Measurements from ENCODE around the gene GAL3ST1. TPM values are rescaled to one million over a fixed set of nuclear protein-coding genes. Genes with fewer than 3 reads are reported as not detected.
"Not testable (repeated sequence)": the region's sequence is repeated elsewhere in the genome, so short reads cannot be mapped to it uniquely, and the experiment has no call there.

GAL3ST1 gene
- total RNA-seq, 1 donor, result not detected

DNA sequence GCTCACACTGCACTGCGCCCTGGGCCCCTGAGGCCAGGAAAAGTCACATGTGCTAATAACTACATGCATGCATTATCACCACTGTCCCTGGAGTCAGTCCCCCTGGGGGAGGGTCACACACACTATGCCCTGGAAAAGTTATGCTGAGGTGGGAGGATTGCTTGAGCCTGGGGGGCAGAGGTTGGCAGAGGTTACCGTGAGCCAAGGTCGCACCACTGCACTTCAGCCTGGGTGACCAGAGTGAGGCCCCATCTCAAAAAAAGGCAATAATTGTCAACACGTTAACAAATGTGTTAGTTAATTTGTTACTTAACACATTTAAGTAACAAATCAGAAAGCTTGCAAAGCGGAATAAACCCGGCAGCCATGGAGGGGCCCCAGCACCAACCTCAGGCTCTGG, 14.6 kb downstream of the GAL3ST1 start:
- no peak for DNase-seq (ENCODE audit: low read depth)
- no peak overlapping the region for H3K4me3 ChIP-seq (ENCODE audit: low read depth, low read length)
- TF ChIP-seq, protein P1, sequence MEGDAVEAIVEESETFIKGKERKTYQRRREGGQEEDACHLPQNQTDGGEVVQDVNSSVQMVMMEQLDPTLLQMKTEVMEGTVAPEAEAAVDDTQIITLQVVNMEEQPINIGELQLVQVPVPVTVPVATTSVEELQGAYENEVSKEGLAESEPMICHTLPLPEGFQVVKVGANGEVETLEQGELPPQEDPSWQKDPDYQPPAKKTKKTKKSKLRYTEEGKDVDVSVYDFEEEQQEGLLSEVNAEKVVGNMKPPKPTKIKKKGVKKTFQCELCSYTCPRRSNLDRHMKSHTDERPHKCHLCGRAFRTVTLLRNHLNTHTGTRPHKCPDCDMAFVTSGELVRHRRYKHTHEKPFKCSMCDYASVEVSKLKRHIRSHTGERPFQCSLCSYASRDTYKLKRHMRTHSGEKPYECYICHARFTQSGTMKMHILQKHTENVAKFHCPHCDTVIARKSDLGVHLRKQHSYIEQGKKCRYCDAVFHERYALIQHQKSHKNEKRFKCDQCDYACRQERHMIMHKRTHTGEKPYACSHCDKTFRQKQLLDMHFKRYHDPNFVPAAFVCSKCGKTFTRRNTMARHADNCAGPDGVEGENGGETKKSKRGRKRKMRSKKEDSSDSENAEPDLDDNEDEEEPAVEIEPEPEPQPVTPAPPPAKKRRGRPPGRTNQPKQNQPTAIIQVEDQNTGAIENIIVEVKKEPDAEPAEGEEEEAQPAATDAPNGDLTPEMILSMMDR (IDR thresholded peaks at IDR 0.05; ENCODE audit: insufficient read depth, low read depth, low read length), result no peak

DNA sequence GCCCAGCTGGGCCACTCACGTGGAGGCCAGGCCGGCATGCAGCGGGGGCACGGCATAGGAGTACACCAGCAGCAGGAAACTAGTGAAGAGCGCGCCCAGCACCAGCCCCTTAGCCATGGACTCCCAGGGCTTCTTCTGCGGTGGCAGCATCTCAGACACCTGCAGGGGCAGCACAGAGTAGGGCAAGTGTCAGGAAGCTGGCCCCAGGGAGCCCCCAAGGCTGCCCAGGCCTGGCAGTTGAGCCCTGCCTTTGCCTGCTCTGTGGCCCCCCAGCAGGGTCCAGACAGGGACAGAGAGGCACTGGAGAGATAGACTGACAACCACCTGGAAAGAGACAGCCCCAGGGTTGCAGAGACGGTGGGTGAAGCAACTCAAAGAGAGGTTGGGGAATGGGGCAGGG, 17.2 kb downstream of the GAL3ST1 start:
- no peak overlapping the region for H3K4me3 ChIP-seq (ENCODE audit: low read depth, low read length)
- no peak for DNase-seq (ENCODE audit: low read depth)
- TF ChIP-seq, protein P1 (IDR thresholded peaks at IDR 0.05; ENCODE audit: insufficient read depth, low read depth, low read length), result no peak

DNA sequence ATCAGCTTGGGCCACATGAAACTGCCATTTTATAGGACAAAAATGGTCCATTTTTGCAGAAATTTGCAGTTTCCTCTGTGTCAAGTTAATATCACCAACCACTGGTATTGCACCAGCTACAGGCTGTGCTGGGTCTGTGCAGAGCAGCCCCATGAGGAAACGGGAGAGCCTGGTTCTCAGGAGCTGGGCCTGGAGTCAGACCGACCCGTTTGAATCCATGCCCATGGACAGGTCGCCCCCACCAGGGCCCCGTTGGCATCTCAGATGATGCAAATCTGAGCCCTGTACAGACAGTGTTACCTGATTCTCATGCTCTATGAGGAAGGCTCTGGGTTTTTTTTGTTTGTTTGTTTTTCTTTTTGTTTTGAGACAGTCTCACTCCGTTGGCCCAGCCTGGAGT, 18.1 kb downstream of the GAL3ST1 start:
- TF ChIP-seq, protein P1 (IDR thresholded peaks at IDR 0.05; ENCODE audit: insufficient read depth, low read depth, low read length), result no peak
- no peak overlapping the region for H3K4me3 ChIP-seq (ENCODE audit: low read depth, low read length)
- no peak for DNase-seq (ENCODE audit: low read depth)

DNA sequence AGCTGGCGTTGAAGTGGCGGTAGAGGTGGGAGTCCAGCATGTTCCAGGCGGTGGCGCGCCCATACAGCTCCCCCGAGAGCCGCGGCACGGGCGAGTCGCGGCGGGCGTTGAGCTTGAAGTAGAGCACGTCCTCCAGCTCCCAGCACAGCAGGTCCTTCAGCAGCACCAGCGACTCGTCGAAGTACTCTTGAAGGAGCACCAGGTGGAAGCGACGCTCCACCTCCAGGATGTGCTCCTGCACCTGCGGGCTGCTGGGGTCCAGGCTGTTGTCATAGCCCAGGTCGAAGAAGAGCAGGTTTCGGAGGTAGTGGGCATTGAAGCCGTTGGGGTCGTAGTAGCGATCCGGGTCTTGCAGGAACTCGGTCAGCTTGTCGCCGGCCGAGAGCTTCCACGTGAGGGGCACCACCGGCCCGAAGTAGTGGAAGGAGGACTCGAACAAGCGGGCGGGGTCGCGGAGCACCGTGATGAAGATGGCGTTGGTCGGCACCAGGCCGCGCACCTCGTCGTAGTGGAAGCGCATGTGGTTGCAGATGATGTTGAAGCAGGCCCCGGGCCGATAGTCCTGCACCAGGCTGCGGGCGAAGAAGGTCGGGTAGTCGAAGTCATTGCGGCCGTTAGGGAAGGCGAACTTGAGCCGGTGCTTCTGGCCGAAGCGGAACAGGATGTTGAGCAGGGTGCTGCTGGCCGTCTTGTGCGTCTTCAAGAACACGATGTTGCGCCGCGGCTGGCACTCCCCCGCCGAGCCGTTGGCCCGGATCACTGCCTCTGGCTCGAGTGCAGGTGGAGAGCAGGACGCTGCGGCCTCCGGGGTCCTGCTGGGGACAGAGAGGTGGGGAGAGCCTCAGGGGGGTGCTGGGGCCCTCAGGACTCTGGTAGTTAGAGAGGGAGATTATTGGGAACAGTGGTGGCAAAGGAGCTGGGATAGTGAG, 18.9 kb downstream of the GAL3ST1 start:
- DNase-seq (ENCODE audit: low read depth), result no peak
- H3K4me3 ChIP-seq (ENCODE audit: low read depth, low read length), result no peak overlapping the region
- TF ChIP-seq, protein P1 (IDR thresholded peaks at IDR 0.05; ENCODE audit: insufficient read depth, low read depth, low read length), result no peak

DNA sequence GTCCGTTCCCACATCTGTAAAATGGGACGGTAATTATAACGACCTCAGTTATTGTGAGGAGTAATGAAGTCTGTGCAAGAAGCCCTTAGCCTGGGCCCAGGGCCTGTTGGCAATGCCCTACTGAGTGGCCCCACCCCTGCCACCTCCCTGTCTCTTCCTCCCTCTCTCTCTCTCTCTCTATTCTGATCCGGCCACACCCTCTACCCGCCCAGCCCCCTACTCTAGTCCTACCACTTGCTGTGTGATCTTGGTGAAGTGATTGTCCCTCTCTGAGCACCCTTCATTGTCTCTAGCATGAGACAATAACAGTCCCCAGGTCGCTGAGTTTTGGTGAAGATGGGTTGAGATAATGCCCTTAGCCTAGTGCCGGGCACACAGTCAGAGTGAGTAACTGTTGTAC, 20.5 kb downstream of the GAL3ST1 start:
- TF ChIP-seq, protein P1 (IDR thresholded peaks at IDR 0.05; ENCODE audit: insufficient read depth, low read depth, low read length), result no peak
- H3K4me3 ChIP-seq (ENCODE audit: low read depth, low read length), result no peak overlapping the region
- DNase-seq (ENCODE audit: low read depth), result no peak

DNA sequence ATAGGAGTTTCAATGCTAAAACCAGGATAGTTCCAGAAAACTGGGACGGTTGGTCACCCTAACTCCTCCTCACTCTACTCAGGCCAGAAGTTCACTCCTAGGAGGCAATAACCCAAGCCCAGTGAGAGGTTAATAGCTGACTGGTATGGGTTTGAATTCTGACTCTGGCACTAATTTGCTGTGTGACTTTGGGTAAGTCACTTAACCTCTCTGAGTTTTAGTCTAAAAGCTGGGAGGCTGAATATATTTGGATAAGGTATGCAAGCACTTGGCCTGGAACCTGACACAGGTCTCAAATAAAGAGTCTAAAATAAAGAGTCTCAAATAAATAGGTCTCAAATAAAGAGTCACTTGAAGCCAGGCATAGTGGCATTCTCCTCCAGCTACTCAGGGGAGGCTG, 21.7 kb downstream of the GAL3ST1 start:
- DNase-seq (ENCODE audit: low read depth), result no peak
- TF ChIP-seq, protein P1 (IDR thresholded peaks at IDR 0.05; ENCODE audit: insufficient read depth, low read depth, low read length), result no peak
- no peak overlapping the region for H3K4me3 ChIP-seq (ENCODE audit: low read depth, low read length)

DNA sequence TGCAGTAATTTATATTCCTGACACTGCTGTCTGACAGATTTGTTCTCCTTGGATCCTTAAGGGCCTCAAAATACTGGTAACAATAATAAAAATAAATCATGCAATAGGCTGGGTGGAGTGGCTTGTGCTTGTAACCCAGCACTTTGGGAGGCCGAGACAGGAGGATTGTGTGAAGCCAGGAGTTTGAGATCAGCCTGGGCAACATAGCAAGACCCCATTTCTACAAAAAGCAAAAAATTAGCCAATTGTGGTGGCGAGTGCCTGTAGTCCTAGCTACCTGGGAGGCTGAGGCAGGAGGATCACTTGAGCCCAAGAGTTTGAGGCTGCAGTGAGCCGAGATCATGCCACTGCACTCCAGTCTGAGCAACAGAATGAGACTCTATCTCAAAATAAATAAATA, 22.7 kb downstream of the GAL3ST1 start:
- not testable (repeated sequence) for H3K4me3 ChIP-seq (ENCODE audit: low read depth, low read length); DNase-seq (ENCODE audit: low read depth)

All from fibroblast of villous mesenchyme (primary cell).